Measurements from ENCODE around the gene GGACT.

Gene GGACT

GRCh38 chr13:100546713-100547405, 41.7 kb downstream of the GGACT start:
- DNase-seq = no peak

GRCh38 chr13:100545684-100546061, 42.9 kb downstream of the GGACT start:
- DNase-seq = no peak

GRCh38 chr13:100544866-100545683, 43.5 kb downstream of the GGACT start:
- no peak for DNase-seq

GRCh38 chr13:100543872-100544602, 44.6 kb downstream of the GGACT start:
- DNase-seq = no peak

GRCh38 chr13:100542826-100543156, 45.8 kb downstream of the GGACT start:
- peak; percentile 71 to 86 for DNase-seq

GRCh38 chr13:100541897-100542825, 46.4 kb downstream of the GGACT start:
- no peak for DNase-seq

- no peak for DNase-seq
These were observed 48.0 kb downstream of the GGACT start for GRCh38 chr13:100540621-100541020.

GRCh38 chr13:100537951-100538462, 50.6 kb downstream of the GGACT start:
- DNase-seq = no peak

- DNase-seq = no peak
These were observed 51.1 kb downstream of the GGACT start for GRCh38 chr13:100537486-100537885.

GRCh38 chr13:100536643-100537180, 51.9 kb downstream of the GGACT start:
- no peak for DNase-seq

- no peak for DNase-seq
These were observed 53.0 kb downstream of the GGACT start for GRCh38 chr13:100535426-100536135.

- DNase-seq = no peak
These were observed 53.7 kb downstream of the GGACT start for GRCh38 chr13:100534911-100535310.

- DNase-seq = no peak
These were observed 54.3 kb downstream of the GGACT start for GRCh38 chr13:100534147-100534843.

GRCh38 chr13:100533588-100534041, 55.0 kb downstream of the GGACT start:
- DNase-seq = no peak

GRCh38 chr13:100532836-100533435, 55.7 kb downstream of the GGACT start:
- DNase-seq = no peak

GRCh38 chr13:100532090-100532766, 56.4 kb downstream of the GGACT start:
- DNase-seq = no peak

- peak; percentile 74 to 90 for DNase-seq
These were observed 57.8 kb downstream of the GGACT start for GRCh38 chr13:100530671-100531213.

- no peak for DNase-seq
These were observed 58.8 kb downstream of the GGACT start for GRCh38 chr13:100529666-100530377.
